Choroid plexus epithelial cell (primary cell): ENCODE measurements around the gene GTPBP8.

Experiments used
- DNase-seq: peaks from one replicate; pipeline ENCODE4 v3.0.0-alpha.2; 2010; ENCODE audit warnings: low read depth
- H3K4me3 ChIP-seq: 2 replicates; pipeline ENCODE4 v1.5.1; 2011; ENCODE audit warnings: low read depth, mild to moderate bottlenecking, control low read depth, low read length, moderate library complexity
- CTCF ChIP-seq: conservative IDR thresholded peaks from 2 replicates; pipeline ENCODE4 v1.5.1; 2011; ENCODE audit warnings: low read depth, mild to moderate bottlenecking, control low read depth, inconsistent platforms, low read length, moderate library complexity

The GTPBP8 gene

GRCh38 chr3:112990672-112991602 lies at the start of gene GTPBP8:
Gene GTPBP8 (plus strand): TSS chr3:112990984. CDS start chr3:112991000, 16 bp downstream.
- peak; percentile 3 for TF ChIP-seq CTCF
- peak within 1 kb of the TSS; percentile 89 for H3K4me3 ChIP-seq
- DNase-seq = peak; percentile 90

GRCh38 chr3:112948346-112948838 lies 42.4 kb upstream of the GTPBP8 start:
- TF ChIP-seq CTCF = no peak
- DNase-seq = no peak
- no peak overlapping the region for H3K4me3 ChIP-seq

- TF ChIP-seq CTCF = no peak
- no peak for DNase-seq
- H3K4me3 ChIP-seq = no peak overlapping the region
Measured at GRCh38 chr3:112956351-112956750, 34.4 kb upstream of the GTPBP8 start.

- TF ChIP-seq CTCF = no peak
- DNase-seq = no peak
- H3K4me3 ChIP-seq = no peak overlapping the region
Measured at GRCh38 chr3:112958811-112959560, 31.8 kb upstream of the GTPBP8 start.

GRCh38 chr3:112963683-112964082 lies 27.1 kb upstream of the GTPBP8 start:
- DNase-seq = no peak
- TF ChIP-seq CTCF = no peak
- no peak overlapping the region for H3K4me3 ChIP-seq

- H3K4me3 ChIP-seq = no peak overlapping the region
- no peak for DNase-seq
- TF ChIP-seq CTCF = no peak
Measured at GRCh38 chr3:112965656-112966055, 25.1 kb upstream of the GTPBP8 start.
